ENCODE results near the gene LYPD6B.
A peak's percentile ranks its signal among the peaks of the same experiment; 100 is the strongest.

The LYPD6B gene

DNA sequence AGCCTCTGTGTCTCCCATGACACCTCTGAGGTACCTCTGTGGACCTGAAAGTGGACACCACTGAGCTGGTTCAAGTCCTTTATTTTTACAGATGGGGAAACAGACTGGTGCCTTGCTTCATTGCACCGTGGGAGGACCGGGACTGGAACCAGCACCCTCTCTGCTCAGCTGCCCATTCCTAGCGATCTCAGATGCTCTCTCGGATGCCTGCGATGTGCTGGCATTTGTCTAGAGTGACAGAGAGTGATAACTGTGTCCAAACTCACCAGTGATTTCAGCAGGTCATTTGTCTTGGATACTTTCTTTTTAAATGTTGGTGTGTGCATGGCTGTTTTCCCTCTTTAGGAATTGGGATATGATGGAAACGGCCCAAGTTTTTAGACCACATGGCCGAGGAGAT, 30.1 kb upstream of the LYPD6B start:
- DNase-seq (ENCODE audit: low read depth, low spot score): no peak
- H3K4me3 ChIP-seq (ENCODE audit: low read length): no peak overlapping the region

DNA sequence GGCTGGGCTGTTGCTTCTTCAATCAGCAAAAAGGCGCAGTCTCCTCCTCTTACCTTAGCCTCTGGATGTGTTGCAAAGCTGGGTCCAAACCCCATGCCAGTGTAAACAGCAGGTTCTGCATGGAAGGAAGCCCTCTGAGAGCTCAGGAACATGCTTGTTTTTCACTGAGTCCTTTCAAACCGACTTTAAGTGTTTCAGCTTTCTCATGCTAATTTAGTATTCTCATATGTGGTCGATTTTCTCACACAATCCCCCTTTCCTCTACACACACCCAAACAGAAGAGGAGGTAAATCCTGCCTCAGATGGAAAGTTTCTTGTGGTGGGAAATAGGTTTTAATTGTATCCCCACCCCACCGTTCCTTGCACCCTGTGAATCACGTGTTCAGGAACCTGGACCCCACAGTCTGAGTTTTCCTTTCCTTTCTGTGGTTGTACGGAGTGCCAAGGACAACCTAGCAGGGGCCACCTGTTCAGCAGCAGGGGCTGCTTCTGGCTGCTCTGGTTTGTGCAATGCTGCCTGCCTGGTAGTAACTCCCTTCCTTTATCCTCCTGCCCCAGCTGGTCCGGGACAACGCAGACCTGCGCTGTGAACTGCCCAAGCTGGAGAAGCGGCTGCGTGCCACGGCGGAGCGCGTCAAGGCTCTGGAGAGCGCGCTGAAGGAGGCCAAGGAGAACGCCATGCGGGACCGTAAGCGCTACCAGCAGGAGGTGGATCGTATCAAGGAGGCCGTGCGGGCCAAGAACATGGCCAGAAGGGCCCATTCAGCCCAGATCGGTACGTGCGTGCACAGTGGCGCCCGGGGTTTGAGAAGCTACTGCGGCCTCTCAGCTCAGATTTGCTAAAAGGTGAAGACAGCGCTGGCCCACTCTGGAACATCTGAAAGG, 28.7 kb upstream of the LYPD6B start:
- no peak for DNase-seq (ENCODE audit: low read depth, low spot score)

DNA sequence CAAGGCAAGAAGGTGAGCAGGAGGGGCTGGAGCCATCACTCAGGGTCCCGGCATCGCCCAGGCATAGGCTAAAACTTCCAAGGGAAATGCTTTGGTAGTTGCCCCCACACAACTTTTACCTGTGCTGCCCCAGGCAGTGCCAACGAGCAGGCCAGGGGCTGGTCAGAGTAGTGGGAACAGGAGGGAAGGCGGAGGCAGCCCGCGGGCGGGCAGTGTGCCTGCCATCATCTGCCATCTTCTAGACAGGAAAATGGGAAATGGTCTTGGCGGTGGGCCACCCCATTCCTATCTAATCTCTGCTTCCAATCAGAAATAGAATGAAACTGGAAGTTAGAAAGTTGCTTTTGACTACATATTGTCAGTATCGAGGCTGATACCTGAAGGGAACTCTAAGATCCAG, 26.0 kb upstream of the LYPD6B start:
- H3K4me3 ChIP-seq (ENCODE audit: low read length): no peak overlapping the region
- no peak for DNase-seq (ENCODE audit: low read depth, low spot score)

More for the DNA sequence above, 28.7 kb upstream of the LYPD6B start:
- no peak overlapping the region for H3K4me3 ChIP-seq (ENCODE audit: low read length)

DNA sequence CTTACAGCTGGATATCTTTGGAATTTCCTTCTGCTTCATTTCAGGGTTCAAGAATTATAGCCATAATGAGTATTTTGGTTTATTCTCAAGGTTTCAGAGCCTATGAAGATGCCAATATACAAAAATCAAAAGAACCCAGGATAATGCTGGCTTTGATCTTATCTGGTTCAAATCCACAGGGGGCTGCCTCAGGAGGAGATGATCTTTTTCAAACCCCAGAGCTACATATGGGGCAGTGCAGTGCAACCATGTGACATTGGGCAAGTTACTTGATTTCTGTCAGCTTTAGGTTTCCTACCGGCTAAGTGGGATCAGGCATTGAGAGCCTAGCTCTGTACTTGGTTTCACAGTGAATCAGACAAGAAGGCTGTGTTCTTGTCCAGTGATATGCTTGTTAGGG, 23.0 kb upstream of the LYPD6B start:
- no peak for DNase-seq (ENCODE audit: low read depth, low spot score)
- H3K4me3 ChIP-seq (ENCODE audit: low read length): no peak overlapping the region

DNA sequence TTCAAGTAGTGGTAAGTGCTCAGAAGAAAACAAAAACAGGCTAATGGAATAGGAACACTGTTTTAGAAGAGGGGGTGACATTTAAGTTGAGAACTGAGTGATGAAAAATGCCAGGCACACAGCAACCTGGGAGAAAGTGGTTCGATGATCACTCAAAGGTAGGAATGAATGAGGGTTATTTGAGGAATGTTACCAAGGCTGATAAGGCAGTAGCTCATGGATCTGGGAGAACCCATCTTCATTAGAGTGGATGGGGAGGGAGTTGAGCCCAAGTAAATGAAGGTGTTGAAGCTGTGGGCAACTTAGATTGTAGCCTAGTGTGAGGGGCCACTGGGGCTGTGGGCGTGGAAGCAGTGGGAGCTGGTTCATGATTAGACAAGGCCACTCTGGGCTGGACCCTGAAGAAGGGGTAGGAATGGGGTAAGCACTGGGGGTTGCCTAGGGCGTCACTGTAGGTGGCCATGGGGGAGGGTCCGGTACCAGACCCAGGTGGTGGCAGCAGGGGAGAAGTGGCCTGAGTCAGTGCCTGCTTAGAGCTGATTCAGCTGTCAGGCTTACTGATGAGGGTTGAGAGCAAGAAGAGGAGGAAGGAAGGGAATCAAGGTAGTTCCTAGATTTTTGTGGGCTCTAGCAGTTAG, 22.5 kb upstream of the LYPD6B start:
- H3K4me3 ChIP-seq (ENCODE audit: low read length): no peak overlapping the region
- no peak for DNase-seq (ENCODE audit: low read depth, low spot score)

DNA sequence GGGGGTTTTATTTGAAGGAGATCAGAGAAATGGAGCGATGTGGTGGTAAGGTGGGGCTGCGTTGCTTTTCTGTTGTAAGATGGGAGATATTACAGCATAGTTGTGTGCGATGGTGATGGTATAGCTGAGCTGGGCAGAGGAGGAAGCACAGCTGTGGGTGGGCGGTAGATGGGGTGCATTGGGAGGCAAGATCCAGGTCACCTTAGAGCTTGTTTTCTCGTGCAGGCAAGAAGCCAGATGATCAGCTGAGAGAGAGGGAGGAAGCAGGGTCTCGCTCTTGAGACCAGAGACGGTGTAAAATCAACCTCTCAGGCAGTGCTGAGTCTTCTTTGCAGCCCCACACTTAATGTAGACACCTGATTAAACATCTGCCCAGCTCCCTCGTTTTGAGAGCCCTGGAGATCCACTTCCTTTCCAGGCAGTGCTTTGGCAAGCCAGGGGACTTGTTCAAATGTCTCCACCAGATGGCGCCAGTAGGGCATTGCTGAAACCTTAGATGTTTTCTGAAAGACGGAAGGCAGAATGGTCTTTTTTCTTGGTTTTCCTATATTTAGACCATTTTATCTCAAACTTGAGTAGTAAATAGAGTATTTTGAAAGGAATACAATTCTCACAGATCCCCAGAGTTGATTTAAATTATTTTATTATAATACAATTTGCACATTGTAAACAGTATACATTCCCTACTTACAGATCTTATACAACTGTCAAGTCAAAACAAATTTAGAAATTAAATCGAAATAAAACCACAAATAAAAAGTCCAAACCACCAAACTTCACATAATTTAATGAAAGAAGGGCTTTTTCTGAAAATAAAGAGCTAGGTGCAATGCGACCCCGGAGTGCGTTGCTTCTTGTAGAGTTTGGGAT, 21.1 kb upstream of the LYPD6B start:
- H3K4me3 ChIP-seq (ENCODE audit: low read length): no peak overlapping the region
- peak; percentile 64 for DNase-seq (ENCODE audit: low read depth, low spot score)

DNA sequence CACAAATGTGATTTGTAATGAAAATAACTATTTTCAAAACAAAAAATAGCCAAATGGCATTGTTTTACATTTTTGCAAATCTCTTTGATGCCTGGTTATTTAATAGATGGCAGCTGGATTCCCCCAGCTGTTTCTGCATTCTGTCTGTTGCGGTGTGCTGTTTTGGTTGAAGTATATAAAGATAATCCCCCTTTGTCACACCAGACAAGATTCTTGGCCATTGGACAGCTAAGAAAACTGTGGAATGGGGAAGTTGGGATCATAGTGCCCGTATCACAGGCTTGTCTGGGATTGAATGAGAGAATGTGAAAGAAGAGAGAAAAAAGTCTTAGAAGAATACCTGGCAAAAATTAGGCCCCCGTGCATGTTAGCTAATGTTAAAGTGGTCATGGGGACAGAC, 19.5 kb upstream of the LYPD6B start:
- DNase-seq (ENCODE audit: low read depth, low spot score): no peak

DNA sequence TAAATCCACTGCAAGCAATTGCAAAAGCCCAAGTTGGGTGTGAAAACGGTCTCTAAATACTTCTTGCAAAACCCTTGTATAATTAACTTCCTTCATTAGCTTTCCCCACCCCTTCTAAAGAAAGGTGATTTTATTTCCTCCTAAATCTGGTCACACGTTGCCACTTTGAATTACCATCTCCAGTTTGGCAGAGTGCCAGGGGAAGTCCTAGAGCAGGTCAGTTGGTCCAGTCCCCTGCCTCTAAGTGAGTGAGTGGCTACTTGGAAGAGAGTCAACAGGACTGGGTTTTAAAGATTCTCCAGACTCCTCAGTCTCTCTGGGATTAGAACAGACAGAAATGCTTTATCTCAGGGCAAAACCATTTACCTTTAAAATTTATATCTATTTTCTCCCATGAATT, 18.7 kb upstream of the LYPD6B start:
- H3K4me3 ChIP-seq (ENCODE audit: low read length): no peak overlapping the region
- no peak for DNase-seq (ENCODE audit: low read depth, low spot score)

More for the DNA sequence above, 19.5 kb upstream of the LYPD6B start:
- no peak overlapping the region for H3K4me3 ChIP-seq (ENCODE audit: low read length)

DNA sequence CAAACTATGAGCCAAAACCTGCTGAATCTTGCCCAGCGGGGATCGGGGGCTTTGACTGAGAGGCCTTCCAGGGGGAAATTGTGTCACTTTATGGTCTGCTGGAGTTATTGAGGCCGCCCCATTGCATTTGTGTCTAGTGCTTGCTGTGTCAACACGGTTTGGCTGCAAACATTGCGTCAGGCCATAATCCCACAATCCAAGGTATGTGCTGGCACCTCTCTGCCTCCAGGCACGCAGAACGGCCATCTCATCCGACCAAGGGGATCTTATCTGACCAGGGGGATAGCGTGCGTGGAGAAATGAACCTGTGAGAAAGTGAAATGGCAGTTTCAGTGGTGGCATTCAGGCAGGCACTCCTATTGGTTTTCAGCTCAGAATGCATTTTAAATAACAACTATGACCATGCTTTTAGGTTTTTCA, 18.1 kb upstream of the LYPD6B start:
- DNase-seq (ENCODE audit: low read depth, low spot score): no peak
- H3K4me3 ChIP-seq (ENCODE audit: low read length): no peak overlapping the region

DNA sequence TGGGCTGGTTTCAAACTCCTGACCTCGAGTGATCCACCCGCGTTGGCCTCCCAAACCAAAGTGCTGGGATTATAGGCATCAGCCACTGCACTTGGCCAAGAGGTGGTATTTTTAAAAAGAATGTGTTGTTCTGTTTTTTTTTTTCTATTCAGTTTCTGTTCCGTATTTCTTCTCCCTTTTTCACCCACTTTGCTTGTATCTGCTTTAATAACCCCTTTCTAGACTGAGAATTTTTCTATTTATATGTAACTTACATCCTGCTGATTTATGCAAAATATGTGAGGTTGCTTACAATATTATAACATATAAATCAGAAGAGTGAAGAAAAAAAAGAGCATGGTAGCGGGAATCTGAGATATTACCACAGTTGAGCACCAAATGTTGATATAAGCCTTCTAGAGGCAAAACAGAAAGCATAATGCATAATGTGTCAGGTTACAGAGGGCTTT, 17.2 kb upstream of the LYPD6B start:
- no peak for DNase-seq (ENCODE audit: low read depth, low spot score)
- H3K4me3 ChIP-seq (ENCODE audit: low read length): no peak overlapping the region

DNA sequence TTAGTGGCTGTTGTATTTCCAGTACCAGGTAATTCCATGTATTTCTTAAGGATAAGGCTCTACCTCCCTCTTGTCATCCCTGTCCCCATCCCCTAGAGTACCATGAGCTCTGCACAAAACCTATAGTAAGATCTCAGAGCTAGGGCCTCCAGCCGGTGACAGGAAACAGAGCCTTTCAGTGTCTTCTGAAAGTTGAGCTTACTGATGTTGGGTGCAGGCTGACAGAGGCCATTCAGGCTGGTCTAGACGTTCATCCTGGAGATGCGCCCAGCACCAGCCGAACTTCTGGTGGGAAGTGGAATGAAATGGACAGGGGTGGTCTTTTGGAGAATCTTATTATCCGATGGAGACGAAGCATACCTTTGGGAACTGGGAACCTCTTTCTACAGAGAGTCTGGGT, 16.7 kb upstream of the LYPD6B start:
- no peak overlapping the region for H3K4me3 ChIP-seq (ENCODE audit: low read length)
- no peak for DNase-seq (ENCODE audit: low read depth, low spot score)

DNA sequence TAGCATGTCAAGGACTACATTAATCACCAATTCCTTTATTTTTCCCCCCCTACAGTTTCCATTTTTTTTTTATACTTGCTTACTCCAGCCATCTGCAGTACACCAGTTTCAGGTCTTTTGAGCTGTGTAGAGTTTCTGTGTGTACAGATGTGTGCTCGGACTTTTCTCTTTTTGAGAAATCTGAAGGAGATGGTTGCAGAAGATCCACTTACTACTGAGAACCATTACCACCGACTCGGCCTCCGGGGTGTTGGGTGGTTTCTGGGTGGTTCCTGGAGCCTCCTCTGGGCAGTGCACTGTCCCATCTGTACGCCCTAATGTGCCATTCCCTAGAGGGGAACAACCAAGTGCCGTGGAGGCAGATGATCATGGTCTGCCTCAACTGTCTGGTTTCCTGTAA, 15.4 kb upstream of the LYPD6B start:
- no peak for DNase-seq (ENCODE audit: low read depth, low spot score)
- no peak overlapping the region for H3K4me3 ChIP-seq (ENCODE audit: low read length)

DNA sequence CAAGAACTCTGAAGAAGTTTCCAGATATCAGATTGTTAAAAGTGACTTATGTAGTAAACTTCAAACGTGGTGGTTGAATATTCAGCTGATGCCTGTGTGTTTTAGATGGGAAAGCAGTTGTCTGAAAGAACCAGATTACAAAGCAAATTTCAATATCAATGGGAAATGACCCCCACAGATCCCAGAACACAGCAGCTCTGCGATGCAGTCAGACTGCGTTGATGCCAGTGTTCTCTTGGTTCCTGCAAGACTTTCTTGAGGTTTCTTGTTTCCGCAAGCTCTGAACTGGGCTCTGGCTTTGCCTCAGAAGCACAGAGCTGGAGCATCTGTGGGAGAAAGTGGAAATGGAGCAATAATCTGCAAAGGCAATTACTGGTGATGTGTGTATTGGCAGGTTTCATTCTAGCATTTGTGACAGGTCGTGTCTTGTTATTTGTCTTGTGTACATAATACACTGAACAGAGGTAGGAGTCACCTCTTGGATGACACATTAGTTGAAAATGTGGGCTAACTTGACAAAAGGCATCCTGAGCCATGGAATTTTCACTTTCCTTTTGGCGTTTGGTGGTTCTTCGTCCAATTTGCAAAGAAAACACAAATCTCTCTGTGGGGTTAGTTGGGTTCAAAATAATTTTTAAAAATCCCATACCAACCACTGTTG, 10.8 kb upstream of the LYPD6B start:
- no peak overlapping the region for H3K4me3 ChIP-seq (ENCODE audit: low read length)
- no peak for DNase-seq (ENCODE audit: low read depth, low spot score)

DNA sequence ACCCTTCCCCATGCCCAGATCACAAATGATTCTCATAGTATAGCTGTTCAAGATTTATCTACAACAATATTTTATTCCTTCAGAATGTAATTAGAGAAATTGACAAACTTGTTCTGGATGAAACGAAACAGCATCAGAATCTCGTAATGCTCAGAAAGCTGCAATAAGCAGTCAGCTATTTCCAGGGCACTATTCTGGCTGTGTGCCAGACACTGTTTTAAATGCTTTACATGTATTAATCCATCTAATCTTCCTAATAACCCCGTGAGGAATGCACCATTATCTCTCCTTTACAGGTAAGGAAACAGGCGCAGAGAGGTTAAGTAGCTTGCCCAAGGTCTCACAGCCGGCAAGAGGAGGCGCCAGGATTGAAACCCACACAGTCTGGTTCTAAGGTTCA, 10.1 kb upstream of the LYPD6B start:
- DNase-seq (ENCODE audit: low read depth, low spot score): no peak
- H3K4me3 ChIP-seq (ENCODE audit: low read length): no peak overlapping the region

DNA sequence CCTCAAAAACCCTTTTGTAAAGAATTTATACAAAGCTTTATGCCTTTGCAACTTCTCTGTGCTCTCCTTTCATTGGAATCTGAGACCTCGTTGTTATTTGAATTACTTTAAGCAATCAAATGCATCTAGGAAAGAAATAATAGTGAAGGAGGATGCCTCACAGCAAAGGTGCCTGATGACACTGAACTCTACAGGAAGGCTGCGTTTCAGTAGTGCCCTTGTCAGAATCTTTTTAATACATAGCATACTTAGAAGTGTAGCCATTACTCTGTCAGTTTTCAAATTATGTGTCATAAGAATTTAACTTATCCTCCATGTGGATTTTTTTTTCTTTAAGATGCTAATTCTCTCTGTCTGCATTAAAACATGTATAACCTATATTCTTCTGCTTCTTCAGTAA, 9.6 kb upstream of the LYPD6B start:
- no peak for DNase-seq (ENCODE audit: low read depth, low spot score)
- no peak overlapping the region for H3K4me3 ChIP-seq (ENCODE audit: low read length)

DNA sequence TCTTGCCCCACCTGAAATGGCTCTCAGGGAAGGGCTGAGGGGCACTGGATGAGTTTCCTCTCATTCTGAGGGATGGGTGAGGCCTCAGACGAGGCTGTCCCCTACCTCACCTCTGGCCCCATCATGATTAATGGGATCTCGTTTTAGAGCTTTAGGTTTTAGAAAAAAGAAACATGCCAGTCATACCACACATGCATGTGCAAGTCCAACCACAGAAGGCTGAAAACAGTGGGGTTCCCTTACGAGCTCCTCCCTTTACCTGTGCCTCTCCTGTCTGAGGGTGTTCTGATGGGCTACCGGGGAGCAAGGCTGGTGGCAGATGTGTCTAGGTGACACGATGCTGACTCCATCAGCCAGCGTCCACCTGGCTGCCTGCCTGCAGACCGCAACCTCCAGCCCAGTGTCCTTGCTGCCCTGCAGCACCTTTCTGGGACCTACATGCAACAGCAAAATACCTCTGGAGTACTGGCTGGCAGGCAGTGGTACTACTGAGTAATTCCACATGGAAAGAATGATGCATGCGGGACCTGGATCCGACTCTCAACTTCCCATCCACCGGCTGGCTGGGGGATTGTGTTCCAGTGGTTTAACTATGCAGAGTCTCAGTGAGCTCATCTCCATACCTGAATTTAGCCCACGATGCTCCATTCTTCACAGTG, 9.1 kb upstream of the LYPD6B start:
- no peak overlapping the region for H3K4me3 ChIP-seq (ENCODE audit: low read length)
- DNase-seq (ENCODE audit: low read depth, low spot score): no peak

DNA sequence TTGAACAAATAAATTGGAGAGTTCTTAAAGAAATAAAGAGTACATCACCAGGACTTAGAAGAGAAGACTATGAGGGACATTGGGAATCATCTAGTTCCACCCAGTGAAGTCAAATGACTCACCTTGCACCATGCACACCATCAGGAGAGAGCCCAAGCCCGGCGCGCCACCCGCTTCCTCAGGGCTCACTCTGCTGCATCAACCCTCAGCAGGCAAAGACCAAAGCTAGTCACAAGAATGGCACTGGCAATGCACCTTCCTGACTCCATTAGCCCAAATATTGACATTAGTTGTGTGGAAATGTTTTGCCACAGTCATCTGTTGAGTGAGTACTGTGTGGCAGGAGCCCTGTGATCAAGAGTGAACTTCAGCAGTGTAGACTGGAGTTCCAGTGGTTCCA, 7.1 kb upstream of the LYPD6B start:
- H3K4me3 ChIP-seq (ENCODE audit: low read length): no peak overlapping the region
- DNase-seq (ENCODE audit: low read depth, low spot score): no peak

DNA sequence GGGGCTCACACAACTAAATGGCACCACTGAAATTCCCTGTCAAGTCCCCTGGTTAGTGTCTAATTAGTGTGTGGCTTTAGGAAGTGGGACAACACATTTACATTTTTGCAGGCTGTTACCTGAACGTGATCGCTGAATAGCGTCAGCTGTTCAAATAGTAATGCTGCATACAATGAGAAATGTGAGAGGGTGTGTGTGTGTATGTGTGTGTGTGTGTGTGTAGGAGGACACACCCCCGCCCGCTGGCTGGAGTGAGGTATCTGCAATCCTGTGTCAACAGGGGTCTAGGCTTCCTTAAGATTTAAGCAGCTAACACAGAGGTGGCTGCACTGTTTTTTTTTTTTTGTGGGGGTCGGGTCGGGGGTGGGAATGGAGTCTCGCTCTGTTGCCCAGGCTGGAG, 4.8 kb upstream of the LYPD6B start:
- no peak overlapping the region for H3K4me3 ChIP-seq (ENCODE audit: low read length)

DNA sequence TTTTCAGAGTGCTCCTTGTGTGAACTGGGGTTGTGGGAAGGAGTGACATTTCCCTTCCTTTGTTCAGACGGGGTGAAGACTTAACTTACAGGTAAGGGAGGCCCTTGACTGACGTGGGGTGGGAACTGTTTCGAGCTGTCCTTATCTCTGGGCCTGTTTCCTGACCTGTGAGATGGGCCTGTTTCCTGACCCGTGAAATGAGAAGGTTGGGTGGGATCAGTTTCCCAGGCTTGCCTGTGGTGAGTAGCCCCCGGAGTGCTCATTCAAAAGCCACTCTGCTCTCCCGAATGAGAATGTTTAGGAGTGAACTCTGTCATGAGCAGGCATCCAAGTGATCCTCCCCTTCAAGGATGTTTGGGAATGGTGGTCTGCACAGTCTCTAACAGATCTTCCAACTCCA, 4.1 kb upstream of the LYPD6B start:
- no peak for DNase-seq (ENCODE audit: low read depth, low spot score)
- H3K4me3 ChIP-seq (ENCODE audit: low read length): no peak overlapping the region

More for the DNA sequence above, 4.8 kb upstream of the LYPD6B start:
- no peak for DNase-seq (ENCODE audit: low read depth, low spot score)

Measured in Jurkat, Clone E6-1 (cell line).